Right atrium auricular region (tissue), 2 donors: ENCODE measurements around the gene COQ4. TPM values are rescaled to one million over a fixed set of nuclear protein-coding genes. Genes with fewer than 3 reads are reported as not detected.

Experiments used
- DNase-seq: peaks from one replicate; pipeline ENCODE4 v3.0.0-alpha.2; 2019; ENCODE audit warnings: low spot score
- H3K27ac ChIP-seq, 2 donors: fragments of 200-600 bp; sonication (generic); 1 replicate in 1 of 2; 2 replicates in 1 of 2; pipeline ENCODE4 v1.5.1; 2016 to 2019
- H3K27me3 ChIP-seq, 2 donors: fragments of 200-600 bp; sonication (generic); one replicate each; pipeline versions ENCODE4 v1.5.1 to v1.6.0; 2017 to 2019
- H3K36me3 ChIP-seq: fragments of 200-600 bp; sonication (generic); one replicate; pipeline ENCODE4 v1.5.1; 2016
- H3K4me1 ChIP-seq, 2 donors: fragments of 200-600 bp; sonication (generic); one replicate each; pipeline versions ENCODE4 v1.5.1 to v1.6.0; 2017 to 2019
- H3K4me3 ChIP-seq, 2 donors: fragments of 200-600 bp; sonication (generic); 1 replicate in 1 of 2; 2 replicates in 1 of 2; pipeline ENCODE4 v1.5.1; 2017 to 2019; ENCODE audit warnings: mild to moderate bottlenecking in 1 of 2, moderate library complexity in 1 of 2
- H3K9me3 ChIP-seq, 2 donors: fragments of 200-600 bp; sonication (generic); one replicate each; pipeline ENCODE4 v1.5.1; 2019
- total RNA-seq, 2 donors: library from RNA; depleted of rRNA; stranded (reverse); fragments of >200 nt; gene quantifications; one replicate each; pipeline ENCODE4 v1.1.0, GENCODE V29; 2016
- TF ChIP-seq, protein P1 (sequence below), 2 donors: fragments of 200-600 bp; sonication (generic); IDR thresholded peaks; one replicate each; pipeline ENCODE4 v1.5.1; 2019; ENCODE audit warnings: antibody characterized with exemption in 2 of 2

Gene COQ4
- total RNA-seq, 2 donors from 2014 or later = 31.4 to 33.6 TPM

GRCh38 chr9:128298535-128299482, 23.8 kb upstream of the COQ4 start:
- H3K4me1 ChIP-seq = peaks cover 0 to 3% of the 10 kb centered on the region in 2 donors
- DNase-seq = no peak
- H3K27me3 ChIP-seq = no peaks in the 10 kb centered on the region
- TF ChIP-seq, protein P1, sequence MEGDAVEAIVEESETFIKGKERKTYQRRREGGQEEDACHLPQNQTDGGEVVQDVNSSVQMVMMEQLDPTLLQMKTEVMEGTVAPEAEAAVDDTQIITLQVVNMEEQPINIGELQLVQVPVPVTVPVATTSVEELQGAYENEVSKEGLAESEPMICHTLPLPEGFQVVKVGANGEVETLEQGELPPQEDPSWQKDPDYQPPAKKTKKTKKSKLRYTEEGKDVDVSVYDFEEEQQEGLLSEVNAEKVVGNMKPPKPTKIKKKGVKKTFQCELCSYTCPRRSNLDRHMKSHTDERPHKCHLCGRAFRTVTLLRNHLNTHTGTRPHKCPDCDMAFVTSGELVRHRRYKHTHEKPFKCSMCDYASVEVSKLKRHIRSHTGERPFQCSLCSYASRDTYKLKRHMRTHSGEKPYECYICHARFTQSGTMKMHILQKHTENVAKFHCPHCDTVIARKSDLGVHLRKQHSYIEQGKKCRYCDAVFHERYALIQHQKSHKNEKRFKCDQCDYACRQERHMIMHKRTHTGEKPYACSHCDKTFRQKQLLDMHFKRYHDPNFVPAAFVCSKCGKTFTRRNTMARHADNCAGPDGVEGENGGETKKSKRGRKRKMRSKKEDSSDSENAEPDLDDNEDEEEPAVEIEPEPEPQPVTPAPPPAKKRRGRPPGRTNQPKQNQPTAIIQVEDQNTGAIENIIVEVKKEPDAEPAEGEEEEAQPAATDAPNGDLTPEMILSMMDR (IDR thresholded peaks at IDR 0.05) = no peak
- no peaks in the 10 kb centered on the region for H3K9me3 ChIP-seq
- H3K27ac ChIP-seq = no peak overlapping the region
- H3K4me3 ChIP-seq = no peak overlapping the region
- H3K36me3 ChIP-seq = no peaks in the 10 kb centered on the region

GRCh38 chr9:128304136-128304970, 18.3 kb upstream of the COQ4 start:
- H3K36me3 ChIP-seq = peaks cover 2% of the 10 kb centered on the region
- H3K4me1 ChIP-seq = no peaks in the 10 kb centered on the region
- no peaks in the 10 kb centered on the region for H3K27me3 ChIP-seq
- no peak overlapping the region for H3K27ac ChIP-seq
- no peaks in the 10 kb centered on the region for H3K9me3 ChIP-seq
- no peak for DNase-seq
- no peak overlapping the region for H3K4me3 ChIP-seq
- TF ChIP-seq, protein P1 (IDR thresholded peaks at IDR 0.05) = no peak

GRCh38 chr9:128304971-128305288, 17.7 kb upstream of the COQ4 start:
- Histone ChIP-seq H3K4me1 (no peaks in the 10 kb centered on the region), H3K27me3 (no peaks in the 10 kb centered on the region), H3K4me3 (no peak overlapping the region), H3K36me3 (peaks cover 8% of the 10 kb centered on the region), H3K27ac (no peak overlapping the region), H3K9me3 (no peaks in the 10 kb centered on the region)
- TF ChIP-seq, protein P1 (IDR thresholded peaks at IDR 0.05) = no peak
- DNase-seq = no peak

- H3K36me3 ChIP-seq = peaks cover 27% of the 10 kb centered on the region
- no peak overlapping the region for H3K27ac ChIP-seq
- H3K4me3 ChIP-seq = no peak overlapping the region
- TF ChIP-seq, protein P1 (IDR thresholded peaks at IDR 0.05) = no peak
- H3K9me3 ChIP-seq = no peaks in the 10 kb centered on the region
- no peaks in the 10 kb centered on the region for H3K27me3 ChIP-seq
- H3K4me1 ChIP-seq = peaks cover 0 to 6% of the 10 kb centered on the region in 2 donors
- no peak for DNase-seq
These were observed 13.1 kb upstream of the COQ4 start for GRCh38 chr9:128309551-128309950.

GRCh38 chr9:128310461-128310860, 12.2 kb upstream of the COQ4 start:
- Histone ChIP-seq H3K9me3 (no peaks in the 10 kb centered on the region), H3K4me3 (no peak overlapping the region), H3K36me3 (peaks cover 33% of the 10 kb centered on the region), H3K27ac (peak overlapping the region; percentile 37 to 51), H3K27me3 (no peaks in the 10 kb centered on the region), H3K4me1 (peaks cover 0 to 6% of the 10 kb centered on the region in 2 donors)
- no peak for DNase-seq
- TF ChIP-seq, protein P1 (IDR thresholded peaks at IDR 0.05) = no peak
